ENCODE data around the gene CUL2. TPM values are rescaled to one million over a fixed set of nuclear protein-coding genes. Genes with fewer than 3 reads are reported as not detected.

The CUL2 gene
- total and polyA plus RNA-seq, 2 of the 4 experiments (the other 2 are of a cell fraction), result 18.9 to 36.6 TPM

GRCh38 chr10:34988397-34989067 lies 101.6 kb downstream of the CUL2 start:
- Histone ChIP-seq H2BK20ac (ENCODE audit: low read depth, low read length) (no peak overlapping the region), H3K9me1 (ENCODE audit: insufficient read depth, low read length) (no peaks in the 10 kb centered on the region; the same call in 1 of the 2 replicates), H4K91ac (ENCODE audit: insufficient read depth, low read depth, low read length) (no peak overlapping the region), H4K20me1 (ENCODE audit: insufficient read depth, low read length) (no peaks in the 10 kb centered on the region), H3K4me1 (ENCODE audit: control insufficient read depth, insufficient read depth, low read length) (no peaks in the 10 kb centered on the region), H4K8ac (ENCODE audit: low read depth in 2 of 2, low read length in 2 of 2) (no peak overlapping the region), H2AK9ac (replicated peaks; ENCODE audit: low read depth, low read length, poor library complexity) (no peak overlapping the region), H3K18ac (ENCODE audit: low read depth, low read length) (no peak overlapping the region), H3K4ac (ENCODE audit: low read depth, low read length) (no peak overlapping the region), H3K4me3 (ENCODE audit: insufficient read depth, low read depth, low read length) (no peak overlapping the region), H3K4me2 (ENCODE audit: low read depth, low read length) (no peak overlapping the region), H2BK5ac (ENCODE audit: low read depth, low read length, poor library complexity, severe bottlenecking) (no peak overlapping the region), H2BK120ac (ENCODE audit: low read depth, low read length) (no peak overlapping the region), H2BK15ac (ENCODE audit: low read depth, low read length) (no peak overlapping the region), H3K14ac (replicated peaks; ENCODE audit: low read depth, low read length) (no peak overlapping the region), H3K79me1 (ENCODE audit: low read depth in 1 of 2, low read length in 2 of 2) (no peaks in the 10 kb centered on the region), H3K56ac (ENCODE audit: extremely low read depth, insufficient read depth, low read length) (no peak overlapping the region), H3K36me3 (ENCODE audit: control insufficient read depth, insufficient read depth, low read length) (no peaks in the 10 kb centered on the region), H3K9ac (ENCODE audit: low read depth, low read length) (no peak overlapping the region), H3K23ac (ENCODE audit: low read depth, low read length) (no peak overlapping the region), H2AFZ (replicated peaks; ENCODE audit: low read length, poor library complexity) (no peak overlapping the region), H3K27ac (ENCODE audit: insufficient read depth, low read length) (no peak overlapping the region), H4K5ac (ENCODE audit: low read depth, low read length) (no peak overlapping the region), H3K27me3 (ENCODE audit: control insufficient read depth, insufficient read depth, low read length) (no peaks in the 10 kb centered on the region), H2AK5ac (ENCODE audit: low read depth, low read length) (no peak overlapping the region), H3K9me3 (ENCODE audit: control insufficient read depth, insufficient read depth, low read length) (peaks cover 10% of the 10 kb centered on the region)
- no TSS peak for BruUV-seq (replicated peaks)
- intact Hi-C loops (cut with micrococcal nuclease), result loop anchor here (10.0 kb wide), 1 partner anchor 324 kb away; no protein-coding TSS in a partner anchor
- ChIA-PET CTCF (no interaction called here), POLR2A (ENCODE audit: unreplicated experiment) (no interaction called here)
- in situ Hi-C loops (cut with MboI; ENCODE audit: low sequenced_read_pairs), result no loop called here
- WGBS, 2 experiments (ENCODE audit: extremely low coverage in 2 of 2, insufficient read length in 1 of 2), result no CpG with 5 or more reads among the region's 8 CpGs
- DNase-seq (no peak), ATAC-seq (ENCODE audit: low read depth) (no peak)
- no peak for TF ChIP-seq RAD21 (IDR thresholded peaks at IDR 0.05; ENCODE audit: low read length)
- no peak for TF ChIP-seq RCOR1 (IDR thresholded peaks at IDR 0.05; ENCODE audit: insufficient replicate concordance, low read length)
- TF ChIP-seq MXI1 (IDR thresholded peaks at IDR 0.05; ENCODE audit: borderline replicate concordance, low read depth, low read length), result no peak
- TF ChIP-seq SMC3 (IDR thresholded peaks at IDR 0.05; ENCODE audit: low read depth, low read length), result no peak
- dilution Hi-C loops (cut with HindIII; ENCODE audit: low sequenced_read_pairs, unreplicated experiment), result no loop called here

Measured in IMR-90 (cell line).